Dermis microvascular lymphatic vessel endothelial cell (primary cell): ENCODE data around the gene ATL1. TPM values are rescaled to one million over a fixed set of nuclear protein-coding genes. Genes with fewer than 3 reads are reported as not detected.

Experiments used
- DNase-seq, 2 donors: peaks; one replicate each; pipeline versions ENCODE4 v3.0.0 to v3.0.0-alpha.2; 2010; ENCODE audit warnings: low read depth in 2 of 2
- total RNA-seq: library from RNA; depleted of rRNA; stranded (reverse); fragments of >200 nt; gene quantifications from 2 replicates; pipeline ENCODE4 v1.2.1, GENCODE V29; 2014

The ATL1 gene
- total RNA-seq, result 0.76 and 0.90 TPM in 2 replicates

- DNase-seq, result peak in 1 of 2 donors; percentile 57
Observed at GRCh38 chr14:50559990-50560930, at the start of gene ATL1. TSS of gene ATL1 (plus strand) at chr14:50560145. CDS start at chr14:50560266, 121 bp downstream.

GRCh38 chr14:50510157-50510556 is 49.8 kb upstream of the ATL1 start:
- DNase-seq, result no peak

GRCh38 chr14:50512463-50512862 is 47.5 kb upstream of the ATL1 start:
- DNase-seq, result no peak

GRCh38 chr14:50516091-50516490 is 43.9 kb upstream of the ATL1 start:
- DNase-seq, result no peak

GRCh38 chr14:50520947-50521815 is 38.8 kb upstream of the ATL1 start:
- DNase-seq, result peak; percentile 53 to 93

- peak in 1 of 2 donors; percentile 59 for DNase-seq
Observed at GRCh38 chr14:50521912-50522341, 38.0 kb upstream of the ATL1 start.

GRCh38 chr14:50523271-50524041 is 36.5 kb upstream of the ATL1 start:
- DNase-seq, result peak in 1 of 2 donors; percentile 42

GRCh38 chr14:50524060-50524459 is 35.9 kb upstream of the ATL1 start:
- DNase-seq, result no peak

- no peak for DNase-seq
Observed at GRCh38 chr14:50524731-50525515, 35.0 kb upstream of the ATL1 start.

GRCh38 chr14:50528000-50528399 is 31.9 kb upstream of the ATL1 start:
- DNase-seq, result no peak

- DNase-seq, result peak in 1 of 2 donors; percentile 13
Observed at GRCh38 chr14:50529288-50530179, 30.4 kb upstream of the ATL1 start.

GRCh38 chr14:50530358-50530757 is 29.6 kb upstream of the ATL1 start:
- peak in 1 of 2 donors; percentile 24 for DNase-seq

- DNase-seq, result peak in 1 of 2 donors; percentile 13
Observed at GRCh38 chr14:50530794-50531365, 29.1 kb upstream of the ATL1 start.

- DNase-seq, result peak in 1 of 2 donors; percentile 57
Observed at GRCh38 chr14:50531595-50532501, 28.1 kb upstream of the ATL1 start.

- DNase-seq, result peak; percentile 75 to 94
Observed at GRCh38 chr14:50532502-50533240, 27.3 kb upstream of the ATL1 start, which contains the start of gene MAP4K5. TSS of gene MAP4K5 (minus strand) at chr14:50532569. CDS start at chr14:50532049, 520 bp downstream.

GRCh38 chr14:50533241-50533705 is 26.7 kb upstream of the ATL1 start:
- no peak for DNase-seq

GRCh38 chr14:50533806-50534205 is 26.1 kb upstream of the ATL1 start:
- no peak for DNase-seq
